HG03095 (cell line): ENCODE measurements around the gene RET.

Source experiments
- ATAC-seq: cut with Tn5 transposase; IDR thresholded peaks from one replicate; pipeline ENCODE4 v1.9.1; 2021; ENCODE audit warnings: moderate library complexity; ENCODE audit not compliant: unreplicated experiment

The RET gene

GRCh38 chr10:43119416-43120115 lies 42.7 kb downstream of the RET start:
- ATAC-seq = no peak

- ATAC-seq = peak; percentile 4
Measured at GRCh38 chr10:43120116-43120928, 43.5 kb downstream of the RET start.

DNA sequence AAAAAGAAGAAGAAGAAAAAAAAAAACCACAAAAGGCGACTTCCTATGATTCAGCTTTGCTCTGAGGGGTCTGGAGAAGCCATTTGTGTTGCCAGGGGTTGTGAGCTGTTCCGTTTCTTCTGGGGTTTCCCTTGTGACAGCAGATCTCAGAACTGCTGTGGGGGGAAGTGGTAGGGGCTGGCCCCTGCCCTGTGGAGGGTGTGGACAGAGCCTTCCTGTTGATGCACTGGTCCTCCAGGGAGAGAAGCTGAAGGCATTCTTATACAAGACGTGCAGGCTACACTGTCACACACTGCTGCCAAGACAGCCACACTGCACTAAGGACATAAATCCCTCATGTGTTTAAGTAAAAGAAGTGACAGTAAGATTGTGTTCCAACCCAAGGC lies 44.1 kb downstream of the RET start:
- peak; percentile 91 for ATAC-seq

DNA sequence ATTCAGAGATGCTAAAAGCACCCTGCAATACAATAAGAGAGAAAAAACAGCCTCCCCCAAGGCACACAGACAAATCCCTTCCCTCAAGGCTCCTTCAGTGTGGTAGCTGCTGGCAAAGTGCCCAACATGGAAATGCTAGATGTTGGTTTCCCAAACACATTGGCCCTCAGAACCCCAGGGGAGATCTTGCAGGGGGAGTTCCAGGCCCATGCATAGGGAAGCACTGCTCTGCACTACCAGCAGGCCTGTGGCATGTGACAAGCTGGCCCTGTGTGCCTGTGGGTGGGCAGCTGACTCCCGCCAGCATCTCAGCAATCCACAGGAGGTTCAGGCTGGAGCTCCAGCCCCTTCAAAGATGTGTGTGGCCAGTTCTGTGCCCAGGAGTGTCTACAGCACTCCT lies 44.6 kb downstream of the RET start:
- ATAC-seq = no peak

GRCh38 chr10:43122096-43122495 lies 45.2 kb downstream of the RET start:
- ATAC-seq = no peak

- no peak for ATAC-seq
Measured at GRCh38 chr10:43122826-43123225, 46.0 kb downstream of the RET start.

DNA sequence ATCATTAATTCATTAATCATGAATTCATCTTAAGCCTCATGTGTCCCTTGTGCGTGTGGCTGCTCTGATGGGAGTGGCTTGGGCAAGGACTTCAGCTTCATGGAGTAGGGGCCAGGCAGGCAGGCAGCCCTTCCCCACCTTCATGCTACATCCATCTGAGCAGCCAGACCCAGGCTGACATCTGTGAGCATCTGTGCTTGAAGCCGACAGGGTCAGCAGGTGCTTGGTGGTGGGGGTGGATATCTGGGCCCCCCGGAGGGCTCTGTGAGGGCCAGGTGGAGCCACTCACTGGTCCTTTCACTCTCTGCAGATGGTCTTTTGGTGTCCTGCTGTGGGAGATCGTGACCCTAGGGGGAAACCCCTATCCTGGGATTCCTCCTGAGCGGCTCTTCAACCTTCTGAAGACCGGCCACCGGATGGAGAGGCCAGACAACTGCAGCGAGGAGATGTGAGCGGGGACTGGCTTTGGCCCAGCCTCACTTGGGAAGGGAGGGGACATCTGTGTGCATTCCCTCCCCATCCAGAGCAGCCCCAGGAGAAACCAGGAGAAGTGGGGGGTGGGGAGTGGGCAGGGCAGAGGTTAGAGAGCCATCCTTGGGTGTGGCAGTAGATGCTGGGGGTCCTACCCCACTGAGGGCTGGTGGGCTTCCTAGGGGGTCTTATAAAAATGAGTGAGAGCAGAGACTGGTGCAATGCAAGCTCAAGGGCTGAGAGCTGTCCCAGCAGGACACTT lies 46.7 kb downstream of the RET start:
- ATAC-seq = no peak

DNA sequence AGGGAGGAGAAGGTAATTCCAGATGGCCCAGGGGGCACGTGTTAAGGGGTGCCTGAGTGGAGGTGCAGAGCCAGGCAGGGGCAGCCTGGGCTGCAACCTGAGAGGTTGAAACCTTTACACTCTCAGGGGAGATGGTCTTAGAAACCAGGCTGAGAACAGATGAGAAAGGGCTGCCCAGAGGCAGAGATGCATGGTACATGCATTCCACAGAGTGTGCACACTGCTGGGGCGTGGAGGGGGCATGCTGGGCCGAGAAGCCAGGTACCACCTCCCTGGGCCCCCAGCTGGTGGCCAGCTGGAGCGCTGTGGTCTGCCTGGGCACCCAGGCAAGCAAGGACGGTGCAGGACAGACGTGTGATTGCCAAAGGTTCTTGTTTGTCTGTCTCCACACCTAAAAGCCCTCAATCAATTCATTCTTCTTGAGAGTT lies 47.2 kb downstream of the RET start:
- no peak for ATAC-seq

- ATAC-seq = no peak
Measured at GRCh38 chr10:43124574-43125273, 47.9 kb downstream of the RET start.

- no peak for ATAC-seq
Measured at GRCh38 chr10:43125274-43125845, 48.5 kb downstream of the RET start.

- ATAC-seq = no peak
Measured at GRCh38 chr10:43125881-43126731, 49.2 kb downstream of the RET start.

DNA sequence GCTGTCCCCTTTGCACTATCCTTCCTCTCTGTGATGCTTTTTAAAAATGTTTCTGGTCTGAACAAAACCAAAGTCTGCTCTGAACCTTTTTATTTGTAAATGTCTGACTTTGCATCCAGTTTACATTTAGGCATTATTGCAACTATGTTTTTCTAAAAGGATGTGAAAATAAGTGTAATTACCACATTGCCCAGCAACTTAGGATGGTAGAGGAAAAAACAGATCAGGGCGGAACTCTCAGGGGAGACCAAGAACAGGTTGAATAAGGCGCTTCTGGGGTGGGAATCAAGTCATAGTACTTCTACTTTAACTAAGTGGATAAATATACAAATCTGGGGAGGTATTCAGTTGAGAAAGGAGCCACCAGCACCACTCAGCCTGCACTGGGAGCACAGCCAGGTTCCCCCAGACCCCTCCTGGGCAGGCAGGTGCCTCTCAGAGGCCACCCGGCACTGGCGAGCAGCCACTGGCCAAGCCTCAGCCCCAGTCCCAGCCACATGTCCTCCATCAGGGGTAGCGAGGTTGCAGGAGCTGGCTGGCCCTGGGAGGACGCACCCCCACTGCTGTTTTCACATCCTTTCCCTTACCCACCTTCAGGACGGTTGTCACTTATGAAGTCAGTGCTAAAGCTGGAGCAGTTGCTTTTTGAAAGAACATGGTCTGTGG lies 50.0 kb downstream of the RET start:
- ATAC-seq = peak; percentile 39

- ATAC-seq = no peak
Measured at GRCh38 chr10:43127442-43127841, 50.6 kb downstream of the RET start.

DNA sequence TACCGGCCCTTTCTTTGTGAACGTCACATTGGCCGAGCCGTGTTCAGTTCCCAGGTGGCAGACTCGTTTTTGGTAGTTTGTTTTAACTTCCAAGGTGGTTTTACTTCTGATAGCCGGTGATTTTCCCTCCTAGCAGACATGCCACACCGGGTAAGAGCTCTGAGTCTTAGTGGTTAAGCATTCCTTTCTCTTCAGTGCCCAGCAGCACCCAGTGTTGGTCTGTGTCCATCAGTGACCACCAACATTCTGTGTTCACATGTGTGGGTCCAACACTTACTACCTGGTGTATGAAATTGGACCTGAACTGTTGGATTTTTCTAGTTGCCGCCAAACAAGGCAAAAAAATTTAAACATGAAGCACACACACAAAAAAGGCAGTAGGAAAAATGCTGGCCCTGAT lies 51.5 kb downstream of the RET start:
- no peak for ATAC-seq

GRCh38 chr10:43128958-43129706 lies 52.3 kb downstream of the RET start:
- peak; percentile 68 for ATAC-seq

DNA sequence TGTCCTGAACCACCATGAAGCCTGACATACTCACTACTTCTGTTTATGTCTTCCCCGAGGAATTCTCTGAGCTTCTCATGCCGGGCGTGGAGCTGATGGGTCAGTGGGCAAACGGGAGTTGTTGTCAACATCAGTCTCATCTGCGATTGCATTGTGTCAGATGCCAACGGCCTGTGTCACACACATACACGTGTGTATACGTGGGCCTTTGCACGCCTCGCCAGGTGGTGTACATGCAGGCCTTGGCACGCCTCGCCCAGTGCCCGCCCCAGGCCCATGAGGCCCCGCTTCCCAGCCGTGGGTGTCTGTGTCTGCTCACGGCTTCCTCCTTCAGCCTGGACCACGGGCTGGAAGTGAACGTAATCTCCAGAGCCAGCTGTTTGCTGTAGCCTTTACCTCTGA lies 53.9 kb downstream of the RET start:
- no peak for ATAC-seq

GRCh38 chr10:43131256-43131655 lies 54.4 kb downstream of the RET start:
- no peak for ATAC-seq

GRCh38 chr10:43131906-43132305 lies 55.0 kb downstream of the RET start:
- no peak for ATAC-seq
